Measurements from ENCODE around the gene CALY.

CALY gene

DNA sequence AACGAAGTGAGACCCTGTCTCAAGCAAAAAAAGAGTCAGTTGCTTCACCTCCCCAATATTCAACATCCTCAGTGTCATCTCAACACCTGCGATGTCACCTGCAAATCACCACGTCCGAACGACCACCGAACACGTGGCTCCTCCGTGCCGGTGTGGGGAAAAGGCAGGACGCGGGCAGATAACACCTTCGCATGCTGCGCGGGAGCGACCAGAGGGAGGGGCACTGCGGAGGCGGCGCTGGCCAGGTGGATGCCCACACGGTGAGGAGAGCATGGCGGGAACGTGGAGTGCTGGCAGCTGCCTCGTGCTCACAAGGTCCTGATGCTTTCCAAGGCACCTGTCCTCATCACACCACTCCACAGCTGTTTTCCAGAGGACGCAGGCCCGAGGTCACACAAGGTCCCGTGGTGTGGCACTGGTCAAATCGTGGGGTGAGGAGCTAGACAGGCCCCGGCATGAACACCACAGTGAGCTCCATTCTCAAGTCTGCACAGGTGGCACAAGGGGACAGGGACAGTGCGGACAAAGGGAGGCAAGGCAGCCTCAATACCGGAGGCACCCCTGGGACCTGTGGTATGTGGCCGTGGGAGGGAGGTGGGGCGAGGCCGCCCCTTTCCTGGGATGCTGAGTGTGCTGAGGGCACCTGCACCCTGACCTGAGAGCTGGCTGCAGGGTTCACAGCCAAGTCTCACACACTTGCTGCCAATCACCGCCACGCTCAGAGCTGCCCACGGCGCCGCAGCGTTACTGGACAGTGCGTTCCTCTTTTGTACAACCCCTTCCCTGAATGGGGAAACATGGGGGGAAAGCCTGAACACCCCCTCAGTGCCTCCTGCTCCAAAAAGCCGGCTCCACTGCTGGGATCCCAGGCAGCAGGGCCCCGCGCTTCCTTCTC lies 41.0 kb downstream of the CALY start:
- Histone ChIP-seq H2AK5ac (ENCODE audit: low read depth, low read length) (no peak overlapping the region), H3K79me1 (ENCODE audit: low read depth, low read length) (peaks cover 11% of the 10 kb centered on the region), H3K9ac (ENCODE audit: low read depth, low read length, poor library complexity) (peak overlapping the region; percentile 21), H4K91ac (ENCODE audit: low read depth, low read length, poor library complexity) (no peak overlapping the region), H3K4me3 (ENCODE audit: low read length in 2 of 2) (no peak overlapping the region), H3K36me3 (replicated peaks in 1 of 2; ENCODE audit: control insufficient read depth in 2 of 2, insufficient read depth in 2 of 2, low read length in 2 of 2) (peaks cover 61 to 89% of the 10 kb centered on the region in 2 donors), H2BK5ac (ENCODE audit: low read length) (no peak overlapping the region), H3K9me3 (replicated peaks in 1 of 2; ENCODE audit: control insufficient read depth in 2 of 2, insufficient read depth in 1 of 2, low read depth in 1 of 2, low read length in 2 of 2) (peaks cover 0 to 1% of the 10 kb centered on the region in 2 donors), H3K27ac (replicated peaks; ENCODE audit: low read length) (no peak overlapping the region), H4K8ac (ENCODE audit: low read depth, low read length) (no peak overlapping the region), H3K4ac (ENCODE audit: low read length) (no peak overlapping the region), H3K18ac (ENCODE audit: low read length) (no peak overlapping the region), H3K4me2 (ENCODE audit: insufficient read depth, low read length, poor library complexity, severe bottlenecking) (no peak overlapping the region), H3K4me1 (ENCODE audit: control insufficient read depth in 2 of 2, insufficient read depth in 1 of 2, low read depth in 1 of 2, low read length in 2 of 2) (no peaks in the 10 kb centered on the region), H3K27me3 (ENCODE audit: control insufficient read depth in 3 of 3, insufficient read depth in 3 of 3, low read depth in 1 of 3, low read length in 3 of 3) (no peaks in the 10 kb centered on the region), H3K14ac (ENCODE audit: low read length) (no peak overlapping the region), H2BK120ac (ENCODE audit: low read depth, low read length) (no peak overlapping the region), H2AFZ (ENCODE audit: low read length) (no peak overlapping the region), H3K23ac (ENCODE audit: low read depth, low read length, poor library complexity) (no peak overlapping the region), H2BK15ac (ENCODE audit: low read length) (no peak overlapping the region), H2BK12ac (ENCODE audit: low read length) (no peak overlapping the region)
- no CpG with 5 or more reads among the region's 42 CpGs for WGBS, 2 donors (ENCODE audit: extremely low coverage in 2 of 2, insufficient read length in 2 of 2, insufficient replicate concordance in 1 of 2)
- DNase-seq (ENCODE audit: low spot score) = no peak

DNA sequence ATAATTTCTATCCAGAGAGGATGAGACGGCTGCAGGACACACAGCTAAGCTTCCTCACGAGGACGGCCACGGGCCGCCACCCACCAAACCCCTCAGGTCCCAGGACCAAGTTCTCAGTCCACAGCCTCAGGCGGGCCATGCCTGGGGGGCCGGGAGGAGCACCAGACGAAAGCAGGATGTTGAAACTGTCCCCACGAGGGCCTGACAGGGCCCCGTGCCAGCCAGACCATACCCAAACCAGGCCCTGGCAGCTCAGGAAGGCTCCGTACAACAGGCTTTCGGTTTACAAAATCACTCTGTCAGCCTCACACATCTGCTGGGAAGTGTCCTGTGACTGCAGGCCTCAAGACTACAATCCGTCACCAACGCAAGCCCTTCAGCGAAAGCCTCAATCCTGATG lies 42.5 kb downstream of the CALY start:
- no peak overlapping the region for H2BK5ac ChIP-seq (ENCODE audit: low read length)
- H2AK5ac ChIP-seq (ENCODE audit: low read depth, low read length) = no peak overlapping the region
- WGBS, 2 donors (ENCODE audit: extremely low coverage in 2 of 2, insufficient read length in 2 of 2, insufficient replicate concordance in 1 of 2) = no CpG with 5 or more reads among the region's 15 CpGs
- H3K79me1 ChIP-seq (ENCODE audit: low read depth, low read length) = peaks cover 11% of the 10 kb centered on the region
- H2BK120ac ChIP-seq (ENCODE audit: low read depth, low read length) = no peak overlapping the region
- H3K36me3 ChIP-seq (replicated peaks in 1 of 2; ENCODE audit: control insufficient read depth in 2 of 2, insufficient read depth in 2 of 2, low read length in 2 of 2) = peaks cover 61 to 84% of the 10 kb centered on the region in 2 donors
- no peak overlapping the region for H2AFZ ChIP-seq (ENCODE audit: low read length)
- no peak overlapping the region for H4K91ac ChIP-seq (ENCODE audit: low read depth, low read length, poor library complexity)
- no peak overlapping the region for H2BK15ac ChIP-seq (ENCODE audit: low read length)
- no peak overlapping the region for H3K4ac ChIP-seq (ENCODE audit: low read length)
- H3K4me2 ChIP-seq (ENCODE audit: insufficient read depth, low read length, poor library complexity, severe bottlenecking) = no peak overlapping the region
- H3K4me3 ChIP-seq (ENCODE audit: low read length in 2 of 2) = no peak overlapping the region
- no peak overlapping the region for H3K27ac ChIP-seq (replicated peaks; ENCODE audit: low read length)
- no peak overlapping the region for H4K8ac ChIP-seq (ENCODE audit: low read depth, low read length)
- no peak overlapping the region for H3K23ac ChIP-seq (ENCODE audit: low read depth, low read length, poor library complexity)
- peaks cover 0 to 1% of the 10 kb centered on the region in 2 donors for H3K9me3 ChIP-seq (replicated peaks in 1 of 2; ENCODE audit: control insufficient read depth in 2 of 2, insufficient read depth in 1 of 2, low read depth in 1 of 2, low read length in 2 of 2)
- no peak for DNase-seq (ENCODE audit: low spot score)
- H3K18ac ChIP-seq (ENCODE audit: low read length) = no peak overlapping the region
- no peak overlapping the region for H3K14ac ChIP-seq (ENCODE audit: low read length)
- H2BK12ac ChIP-seq (ENCODE audit: low read length) = no peak overlapping the region
- H3K27me3 ChIP-seq (ENCODE audit: control insufficient read depth in 3 of 3, insufficient read depth in 3 of 3, low read depth in 1 of 3, low read length in 3 of 3) = no peaks in the 10 kb centered on the region
- no peak overlapping the region for H3K9ac ChIP-seq (ENCODE audit: low read depth, low read length, poor library complexity)
- no peaks in the 10 kb centered on the region for H3K4me1 ChIP-seq (ENCODE audit: control insufficient read depth in 2 of 2, insufficient read depth in 1 of 2, low read depth in 1 of 2, low read length in 2 of 2)

DNA sequence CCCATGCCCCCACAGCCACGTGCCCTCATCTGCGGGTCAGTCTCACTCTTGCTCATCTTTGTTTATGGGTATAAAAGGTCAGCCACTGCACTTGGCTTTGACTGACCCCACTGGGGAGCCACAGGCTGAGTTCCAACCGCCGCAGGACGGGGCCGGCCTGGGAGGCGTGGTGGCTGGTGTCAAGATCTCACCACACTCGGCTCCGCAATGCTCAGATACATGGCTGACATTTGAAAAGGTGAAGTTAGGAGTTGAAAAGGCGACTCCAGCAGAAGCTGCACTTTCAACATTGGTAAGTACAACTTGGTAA lies 42.9 kb downstream of the CALY start:
- Histone ChIP-seq H3K9me3 (replicated peaks in 1 of 2; ENCODE audit: control insufficient read depth in 2 of 2, insufficient read depth in 1 of 2, low read depth in 1 of 2, low read length in 2 of 2) (peaks cover 0 to 1% of the 10 kb centered on the region in 2 donors), H2AK5ac (ENCODE audit: low read depth, low read length) (no peak overlapping the region), H3K4me1 (ENCODE audit: control insufficient read depth in 2 of 2, insufficient read depth in 1 of 2, low read depth in 1 of 2, low read length in 2 of 2) (no peaks in the 10 kb centered on the region), H4K91ac (ENCODE audit: low read depth, low read length, poor library complexity) (no peak overlapping the region), H2BK15ac (ENCODE audit: low read length) (no peak overlapping the region), H3K4me2 (ENCODE audit: insufficient read depth, low read length, poor library complexity, severe bottlenecking) (no peak overlapping the region), H2BK12ac (ENCODE audit: low read length) (no peak overlapping the region), H3K27me3 (ENCODE audit: control insufficient read depth in 3 of 3, insufficient read depth in 3 of 3, low read depth in 1 of 3, low read length in 3 of 3) (no peaks in the 10 kb centered on the region), H3K14ac (ENCODE audit: low read length) (no peak overlapping the region), H4K8ac (ENCODE audit: low read depth, low read length) (no peak overlapping the region), H3K4ac (ENCODE audit: low read length) (no peak overlapping the region), H2AFZ (ENCODE audit: low read length) (no peak overlapping the region), H3K36me3 (replicated peaks in 1 of 2; ENCODE audit: control insufficient read depth in 2 of 2, insufficient read depth in 2 of 2, low read length in 2 of 2) (peaks cover 63 to 84% of the 10 kb centered on the region in 2 donors), H3K23ac (ENCODE audit: low read depth, low read length, poor library complexity) (peak overlapping the region; percentile 73), H2BK120ac (ENCODE audit: low read depth, low read length) (no peak overlapping the region), H3K27ac (replicated peaks; ENCODE audit: low read length) (no peak overlapping the region), H2BK5ac (ENCODE audit: low read length) (no peak overlapping the region), H3K4me3 (ENCODE audit: low read length in 2 of 2) (no peak overlapping the region), H3K18ac (ENCODE audit: low read length) (no peak overlapping the region), H3K9ac (ENCODE audit: low read depth, low read length, poor library complexity) (peak overlapping the region; percentile 63), H3K79me1 (ENCODE audit: low read depth, low read length) (peaks cover 11% of the 10 kb centered on the region)
- no CpG with 5 or more reads among the region's 10 CpGs for WGBS, 2 donors (ENCODE audit: extremely low coverage in 2 of 2, insufficient read length in 2 of 2, insufficient replicate concordance in 1 of 2)
- no peak for DNase-seq (ENCODE audit: low spot score)

DNA sequence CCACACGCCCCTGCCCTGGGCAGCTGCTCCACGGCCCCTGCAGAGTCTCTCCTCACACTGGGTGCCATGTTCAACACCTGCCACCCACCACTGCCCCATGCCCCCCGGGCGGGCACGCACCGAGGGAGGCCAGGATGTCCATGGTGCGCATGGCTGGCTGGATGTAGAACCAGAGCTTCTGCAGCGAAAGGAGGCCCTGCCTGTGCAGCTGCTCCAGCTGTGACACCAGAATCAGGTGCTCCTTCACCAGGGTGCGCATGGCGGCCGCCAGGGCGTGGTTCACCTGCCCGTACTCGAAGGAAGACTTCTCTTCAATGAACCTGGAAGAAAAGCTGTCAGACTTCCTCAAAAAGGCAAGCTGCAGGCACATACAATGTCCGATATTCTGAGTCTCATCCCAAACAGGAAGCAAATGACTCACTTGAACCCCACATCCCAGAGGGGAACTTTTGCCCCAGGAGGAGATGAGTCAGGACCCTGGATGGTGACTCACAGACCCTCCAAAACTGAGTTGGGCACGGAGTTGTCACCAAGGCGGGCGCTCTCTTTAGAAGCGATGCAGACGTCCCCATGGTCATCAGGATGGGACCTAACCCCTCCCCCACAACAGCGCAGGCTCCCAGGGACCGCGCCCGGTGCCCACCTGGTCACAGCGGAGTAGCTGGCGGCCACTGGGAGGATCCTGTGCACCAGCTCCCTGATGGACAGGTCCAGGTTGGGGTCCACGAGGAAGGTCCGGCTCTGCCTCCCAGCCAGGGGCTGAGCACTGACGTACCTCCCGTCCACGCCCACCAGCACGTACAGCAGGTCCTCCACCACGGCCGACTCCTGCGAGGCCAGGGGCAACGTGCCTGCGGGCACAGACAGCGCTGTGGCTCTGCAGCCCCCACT lies 43.5 kb downstream of the CALY start:
- Histone ChIP-seq H2BK5ac (ENCODE audit: low read length) (no peak overlapping the region), H3K36me3 (replicated peaks in 1 of 2; ENCODE audit: control insufficient read depth in 2 of 2, insufficient read depth in 2 of 2, low read length in 2 of 2) (peaks cover 61 to 84% of the 10 kb centered on the region in 2 donors), H3K4me3 (ENCODE audit: low read length in 2 of 2) (peak overlapping the region in 1 of 2 donors; percentile 37), H3K27ac (replicated peaks; ENCODE audit: low read length) (no peak overlapping the region), H2BK120ac (ENCODE audit: low read depth, low read length) (no peak overlapping the region), H4K8ac (ENCODE audit: low read depth, low read length) (no peak overlapping the region), H2AFZ (ENCODE audit: low read length) (no peak overlapping the region), H2AK5ac (ENCODE audit: low read depth, low read length) (no peak overlapping the region), H3K23ac (ENCODE audit: low read depth, low read length, poor library complexity) (peak overlapping the region; percentile 73), H3K79me1 (ENCODE audit: low read depth, low read length) (peaks cover 11% of the 10 kb centered on the region), H3K4me2 (ENCODE audit: insufficient read depth, low read length, poor library complexity, severe bottlenecking) (no peak overlapping the region), H3K18ac (ENCODE audit: low read length) (no peak overlapping the region), H2BK12ac (ENCODE audit: low read length) (no peak overlapping the region), H3K14ac (ENCODE audit: low read length) (no peak overlapping the region), H2BK15ac (ENCODE audit: low read length) (no peak overlapping the region), H3K9me3 (replicated peaks in 1 of 2; ENCODE audit: control insufficient read depth in 2 of 2, insufficient read depth in 1 of 2, low read depth in 1 of 2, low read length in 2 of 2) (peaks cover 0 to 1% of the 10 kb centered on the region in 2 donors), H4K91ac (ENCODE audit: low read depth, low read length, poor library complexity) (no peak overlapping the region), H3K4ac (ENCODE audit: low read length) (no peak overlapping the region), H3K9ac (ENCODE audit: low read depth, low read length, poor library complexity) (peak overlapping the region; percentile 63), H3K27me3 (ENCODE audit: control insufficient read depth in 3 of 3, insufficient read depth in 3 of 3, low read depth in 1 of 3, low read length in 3 of 3) (no peaks in the 10 kb centered on the region), H3K4me1 (ENCODE audit: control insufficient read depth in 2 of 2, insufficient read depth in 1 of 2, low read depth in 1 of 2, low read length in 2 of 2) (no peaks in the 10 kb centered on the region)
- WGBS, 2 donors (ENCODE audit: extremely low coverage in 2 of 2, insufficient read length in 2 of 2, insufficient replicate concordance in 1 of 2) = no CpG with 5 or more reads among the region's 38 CpGs
- no peak for DNase-seq (ENCODE audit: low spot score)
